Measurements from ENCODE around the gene DNAJC4. TPM values are rescaled to one million over a fixed set of nuclear protein-coding genes. Genes with fewer than 3 reads are reported as not detected.

The DNAJC4 gene
- total RNA-seq, 4 donors from 2014 or later = 13.8 to 30.0 (median 18.9) TPM

DNA sequence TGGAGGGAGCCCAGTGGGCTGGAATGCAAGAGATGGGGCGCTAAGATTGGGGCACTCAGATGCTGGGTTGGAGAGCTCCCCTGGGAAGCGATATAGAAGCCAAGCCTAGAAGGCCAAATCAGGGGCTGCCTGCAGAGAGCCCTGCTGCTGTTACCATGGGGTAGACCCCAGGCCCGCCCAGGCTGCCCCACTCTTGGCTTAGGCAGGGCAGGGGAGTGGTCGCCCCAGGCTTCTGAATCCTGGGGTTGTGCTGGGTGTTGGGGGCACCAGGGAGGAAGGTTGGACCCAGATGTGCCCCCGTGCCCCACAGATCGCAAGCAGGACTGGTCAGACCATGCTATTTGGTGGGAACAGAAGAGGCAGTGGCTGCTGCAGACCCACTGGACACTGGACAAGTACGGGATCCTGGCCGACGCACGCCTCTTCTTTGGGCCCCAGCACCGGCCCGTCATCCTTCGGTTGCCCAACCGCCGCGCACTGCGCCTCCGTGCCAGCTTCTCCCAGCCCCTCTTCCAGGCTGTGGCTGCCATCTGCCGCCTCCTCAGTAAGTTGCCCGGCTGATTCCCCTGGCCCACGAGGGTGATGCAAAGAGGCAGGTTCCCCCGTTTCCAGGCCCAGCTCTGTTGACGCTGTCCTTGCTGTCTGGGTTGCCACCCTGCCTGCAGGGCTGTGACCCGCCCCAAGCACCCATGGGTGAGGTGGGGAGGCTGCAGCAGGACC is 19.9 kb upstream of the DNAJC4 start:
- Histone ChIP-seq H3K4me3 (no peak overlapping the region), H3K27me3 (no peaks in the 10 kb centered on the region), H3K36me3 (peaks cover 0 to 24% of the 10 kb centered on the region in 2 donors), H3K9me3 (no peaks in the 10 kb centered on the region), H3K4me1 (peaks cover 3 to 7% of the 10 kb centered on the region in 2 donors), H3K27ac (no peak overlapping the region)
- ATAC-seq (no peak), DNase-seq (no peak)
- TF ChIP-seq, protein P1, sequence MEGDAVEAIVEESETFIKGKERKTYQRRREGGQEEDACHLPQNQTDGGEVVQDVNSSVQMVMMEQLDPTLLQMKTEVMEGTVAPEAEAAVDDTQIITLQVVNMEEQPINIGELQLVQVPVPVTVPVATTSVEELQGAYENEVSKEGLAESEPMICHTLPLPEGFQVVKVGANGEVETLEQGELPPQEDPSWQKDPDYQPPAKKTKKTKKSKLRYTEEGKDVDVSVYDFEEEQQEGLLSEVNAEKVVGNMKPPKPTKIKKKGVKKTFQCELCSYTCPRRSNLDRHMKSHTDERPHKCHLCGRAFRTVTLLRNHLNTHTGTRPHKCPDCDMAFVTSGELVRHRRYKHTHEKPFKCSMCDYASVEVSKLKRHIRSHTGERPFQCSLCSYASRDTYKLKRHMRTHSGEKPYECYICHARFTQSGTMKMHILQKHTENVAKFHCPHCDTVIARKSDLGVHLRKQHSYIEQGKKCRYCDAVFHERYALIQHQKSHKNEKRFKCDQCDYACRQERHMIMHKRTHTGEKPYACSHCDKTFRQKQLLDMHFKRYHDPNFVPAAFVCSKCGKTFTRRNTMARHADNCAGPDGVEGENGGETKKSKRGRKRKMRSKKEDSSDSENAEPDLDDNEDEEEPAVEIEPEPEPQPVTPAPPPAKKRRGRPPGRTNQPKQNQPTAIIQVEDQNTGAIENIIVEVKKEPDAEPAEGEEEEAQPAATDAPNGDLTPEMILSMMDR (IDR thresholded peaks at IDR 0.05 in 4 of 5, conservative IDR thresholded peaks at IDR 0.05 in 1 of 5) = no peak
- TF ChIP-seq POLR2A (IDR thresholded peaks at IDR 0.05) = no peak
- in situ Hi-C loops (cut with MboI; ENCODE audit: low sequenced_read_pairs in 4 of 4) (no loop called here), intact Hi-C loops (cut with DNase I; ENCODE audit: low total_unique reads) (no loop called here)

DNA sequence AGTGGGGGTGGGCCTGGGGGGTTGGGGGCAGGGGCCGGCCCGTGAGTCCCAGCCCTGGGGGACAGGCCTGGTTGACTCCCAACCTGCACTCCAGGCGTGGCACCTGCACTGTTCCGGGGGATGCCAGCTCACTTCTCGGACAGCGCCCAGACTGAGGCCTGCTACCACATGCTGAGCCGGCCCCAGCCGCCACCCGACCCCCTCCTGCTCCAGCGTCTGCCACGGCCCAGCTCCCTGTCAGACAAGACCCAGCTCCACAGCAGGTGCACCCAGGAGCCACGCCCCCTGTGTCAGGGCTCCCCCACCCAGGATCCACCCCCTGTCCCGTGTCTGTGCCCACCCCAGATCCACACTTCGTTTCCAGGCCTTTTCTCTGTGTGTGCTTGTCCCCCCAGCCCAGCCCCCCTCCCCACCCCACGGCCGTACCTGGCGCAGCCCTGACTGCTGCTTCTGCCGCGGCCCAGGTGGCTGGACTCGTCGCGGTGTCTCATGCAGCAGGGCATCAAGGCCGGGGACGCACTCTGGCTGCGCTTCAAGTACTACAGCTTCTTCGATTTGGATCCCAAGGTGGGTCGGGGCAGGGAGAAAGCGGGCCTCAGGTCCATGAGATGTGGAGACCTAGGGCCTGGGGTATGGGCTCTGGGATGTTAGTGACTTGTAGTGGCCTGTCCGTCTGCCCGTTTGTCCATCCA is 19.0 kb upstream of the DNAJC4 start:
- ATAC-seq = no peak
- H3K4me1 ChIP-seq = peaks cover 2 to 7% of the 10 kb centered on the region in 2 donors
- in situ Hi-C loops (cut with MboI; ENCODE audit: low sequenced_read_pairs in 4 of 4) (no loop called here), intact Hi-C loops (cut with DNase I; ENCODE audit: low total_unique reads) (no loop called here)
- H3K27me3 ChIP-seq = no peaks in the 10 kb centered on the region
- TF ChIP-seq POLR2A (IDR thresholded peaks at IDR 0.05) = no peak
- TF ChIP-seq, protein P1 (IDR thresholded peaks at IDR 0.05 in 4 of 5, conservative IDR thresholded peaks at IDR 0.05 in 1 of 5) = no peak
- no peak for DNase-seq
- no peak overlapping the region for H3K4me3 ChIP-seq
- H3K27ac ChIP-seq = no peak overlapping the region
- H3K36me3 ChIP-seq = peaks cover 0 to 15% of the 10 kb centered on the region in 2 donors
- no peaks in the 10 kb centered on the region for H3K9me3 ChIP-seq

DNA sequence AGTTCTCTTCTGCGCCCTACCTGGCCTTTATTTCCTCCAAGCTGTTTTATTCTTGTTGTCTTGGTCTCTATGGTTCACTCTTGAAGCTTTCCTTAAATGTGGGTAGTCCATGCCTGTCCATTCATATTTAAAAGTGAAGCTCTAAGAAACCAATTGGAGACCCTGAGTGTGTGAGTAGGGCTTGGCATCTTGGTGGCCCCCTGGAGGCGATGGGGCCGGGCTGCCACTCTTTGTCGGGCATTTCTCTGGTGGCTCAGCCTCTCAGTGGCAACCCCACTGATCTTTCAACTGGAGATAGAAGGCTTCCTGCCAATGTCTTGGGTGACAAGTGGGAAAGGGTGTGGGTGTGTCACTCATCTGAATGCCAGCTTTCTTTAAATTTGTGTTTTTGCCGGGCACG is 13.5 kb upstream of the DNAJC4 start:
- H3K4me3 ChIP-seq = no peak overlapping the region

DNA sequence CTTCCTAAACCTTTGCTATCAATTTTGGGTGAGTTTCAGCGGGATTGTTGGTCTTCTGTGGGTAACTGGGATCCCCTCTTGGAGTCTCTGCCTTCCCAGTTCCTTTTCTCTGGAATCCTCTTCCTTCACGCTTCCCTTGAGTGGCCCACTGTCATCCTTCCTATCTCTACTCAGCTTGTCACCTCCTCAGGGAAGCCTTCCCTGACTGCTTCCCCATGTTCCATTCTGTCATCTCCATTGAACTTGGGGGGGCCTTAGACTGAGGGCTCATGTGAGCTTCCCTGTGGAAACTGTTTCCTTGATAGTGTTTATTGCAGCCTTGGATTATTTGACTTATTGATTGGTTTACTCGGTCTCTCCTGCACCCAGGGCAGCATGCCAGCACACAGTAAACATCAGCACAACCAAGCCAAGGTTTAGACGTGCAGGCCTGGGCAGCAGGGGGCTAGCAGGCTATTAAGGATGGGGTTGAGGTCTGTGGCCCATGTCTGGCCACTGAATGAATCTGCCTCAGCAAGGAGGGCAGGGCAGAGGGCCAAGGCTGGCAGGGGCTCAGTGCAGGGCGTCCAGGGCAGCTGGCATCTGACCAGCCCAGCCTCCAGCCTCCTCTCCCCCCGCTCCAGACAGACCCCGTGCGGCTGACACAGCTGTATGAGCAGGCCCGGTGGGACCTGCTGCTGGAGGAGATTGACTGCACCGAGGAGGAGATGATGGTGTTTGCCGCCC is 11.6 kb upstream of the DNAJC4 start:
- intact Hi-C loops (cut with DNase I; ENCODE audit: low total_unique reads) = no loop called here
- DNase-seq (no peak), ATAC-seq (no peak)
- no peaks in the 10 kb centered on the region for H3K27me3 ChIP-seq
- in situ Hi-C loops (cut with MboI; ENCODE audit: low sequenced_read_pairs in 4 of 4) = no loop called here
- H3K9me3 ChIP-seq = no peaks in the 10 kb centered on the region
- H3K36me3 ChIP-seq = peaks cover 0 to 7% of the 10 kb centered on the region in 2 donors
- TF ChIP-seq, protein P1 (IDR thresholded peaks at IDR 0.05 in 4 of 5, conservative IDR thresholded peaks at IDR 0.05 in 1 of 5) = no peak
- TF ChIP-seq POLR2A (IDR thresholded peaks at IDR 0.05) = no peak
- no peak overlapping the region for H3K4me3 ChIP-seq
- H3K27ac ChIP-seq = no peak overlapping the region
- peaks cover 4 to 20% of the 10 kb centered on the region in 2 donors for H3K4me1 ChIP-seq

More for the DNA sequence above, 13.5 kb upstream of the DNAJC4 start:
- TF ChIP-seq POLR2A (IDR thresholded peaks at IDR 0.05) = no peak
- TF ChIP-seq, protein P1 (IDR thresholded peaks at IDR 0.05 in 4 of 5, conservative IDR thresholded peaks at IDR 0.05 in 1 of 5) = no peak
- ATAC-seq (no peak), DNase-seq (no peak)
- H3K4me1 ChIP-seq = peaks cover 0 to 6% of the 10 kb centered on the region in 2 donors
- H3K9me3 ChIP-seq = no peaks in the 10 kb centered on the region
- no peaks in the 10 kb centered on the region for H3K27me3 ChIP-seq
- in situ Hi-C loops (cut with MboI; ENCODE audit: low sequenced_read_pairs in 4 of 4) (no loop called here), intact Hi-C loops (cut with DNase I; ENCODE audit: low total_unique reads) (no loop called here)
- H3K27ac ChIP-seq = no peak overlapping the region
- peaks cover 0 to 12% of the 10 kb centered on the region in 2 donors for H3K36me3 ChIP-seq
